Measurements from ENCODE around the gene TMEM80.
A peak's percentile ranks its signal among the peaks of the same experiment; 100 is the strongest.
"Not testable (repeated sequence)": the region's sequence is repeated elsewhere in the genome, so short reads cannot be mapped to it uniquely, and the experiment has no call there.

Gene TMEM80

DNA sequence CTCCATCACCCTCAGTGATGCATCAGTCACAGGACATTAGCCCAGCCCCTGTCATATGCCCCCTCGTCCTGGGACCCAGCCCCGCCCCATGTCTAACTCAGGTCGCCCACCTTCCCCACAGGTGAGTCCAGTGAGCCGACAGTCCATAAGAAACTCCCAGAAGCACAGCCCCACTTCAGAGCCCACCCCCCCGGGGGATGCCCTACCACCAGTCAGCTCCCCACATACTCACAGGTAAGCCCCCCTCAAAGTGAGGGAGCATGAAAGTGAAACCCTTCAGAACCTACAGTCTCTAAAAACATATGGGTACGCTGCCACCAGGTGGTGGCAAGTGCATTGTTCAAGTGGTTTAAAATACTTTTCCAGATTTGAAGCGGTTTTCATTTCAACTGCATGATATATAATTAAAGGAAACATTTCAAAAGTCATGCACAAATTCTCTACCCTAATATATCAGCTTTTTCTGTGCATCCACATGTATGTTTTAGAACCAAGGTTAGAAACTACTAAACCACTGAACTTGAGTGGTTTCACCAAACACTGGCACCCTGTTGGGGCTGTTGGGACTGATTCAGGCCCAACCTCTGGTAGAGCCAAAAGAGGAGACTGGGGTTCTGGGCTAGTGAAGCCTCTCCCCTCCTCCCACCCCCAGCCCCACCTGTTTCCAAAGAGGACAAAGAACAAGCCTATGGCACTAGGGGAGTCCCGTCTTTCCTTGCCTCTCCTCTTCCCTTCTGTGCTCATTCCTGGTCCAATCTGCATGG, 27.7 kb downstream of the TMEM80 start:
- DNase-seq: no peak

DNA sequence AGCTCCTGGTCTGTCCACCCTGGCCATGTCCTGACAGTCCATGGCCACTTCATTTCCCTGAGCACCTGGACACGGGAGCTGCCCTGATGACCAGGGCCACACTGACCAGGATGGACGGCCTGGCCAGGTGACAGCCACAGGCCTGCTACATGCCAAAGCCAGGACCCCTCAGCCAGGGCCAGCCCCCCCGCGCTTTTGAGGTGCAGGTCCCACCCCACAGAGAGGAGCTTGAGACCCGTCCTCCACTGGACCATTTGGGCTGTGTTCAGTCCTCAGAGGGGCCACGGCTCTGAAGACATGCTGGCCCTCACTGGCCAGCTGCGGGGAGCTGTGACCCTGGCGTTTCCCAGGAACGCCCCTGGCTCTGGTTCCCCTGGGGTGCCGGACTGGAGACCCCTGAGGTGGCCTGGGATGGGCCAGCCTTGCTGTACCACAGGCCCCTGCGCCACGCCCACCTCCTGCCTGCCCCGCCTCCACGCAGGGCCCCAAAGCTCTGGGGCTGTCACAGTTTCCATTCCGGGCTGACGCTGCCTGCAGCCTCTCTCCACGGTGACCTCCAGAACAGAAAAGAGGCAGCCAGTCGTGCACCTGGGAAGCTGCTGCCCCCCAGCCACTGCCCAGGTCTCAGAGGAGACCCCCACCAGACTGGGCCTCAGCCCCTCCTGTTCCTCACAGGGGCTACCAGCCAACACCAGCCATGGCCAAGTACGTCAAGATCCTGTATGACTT, 28.6 kb downstream of the TMEM80 start:
- no peak for DNase-seq

DNA sequence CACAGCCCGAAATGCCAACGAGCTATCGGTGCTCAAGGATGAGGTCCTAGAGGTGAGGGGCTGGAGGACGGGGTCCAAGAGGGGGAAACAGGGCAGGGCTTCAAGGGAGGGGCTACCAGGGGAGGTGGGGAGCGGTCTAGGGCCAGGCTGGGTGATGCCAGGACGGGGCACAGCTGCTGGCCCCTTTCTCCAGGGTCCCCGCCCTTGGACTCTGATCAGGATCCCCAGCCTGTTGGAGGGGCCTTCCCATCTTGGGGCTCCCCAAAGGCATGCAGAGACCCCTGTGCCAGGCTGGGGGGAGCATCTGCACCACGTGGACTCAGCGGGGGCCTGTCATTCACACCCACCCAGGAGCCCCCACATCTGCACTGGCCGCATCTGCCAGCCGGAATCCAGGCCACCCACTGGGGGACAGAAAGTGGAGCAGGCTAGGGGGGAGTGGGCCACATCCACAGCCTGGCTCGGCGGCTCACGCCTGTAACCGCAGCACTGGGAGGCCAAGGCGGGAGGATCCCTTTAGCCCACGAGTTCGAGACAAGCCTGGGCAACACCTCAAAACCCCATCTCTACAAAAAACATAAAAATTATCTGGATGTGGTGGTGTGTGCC, 29.3 kb downstream of the TMEM80 start:
- no peak for DNase-seq

DNA sequence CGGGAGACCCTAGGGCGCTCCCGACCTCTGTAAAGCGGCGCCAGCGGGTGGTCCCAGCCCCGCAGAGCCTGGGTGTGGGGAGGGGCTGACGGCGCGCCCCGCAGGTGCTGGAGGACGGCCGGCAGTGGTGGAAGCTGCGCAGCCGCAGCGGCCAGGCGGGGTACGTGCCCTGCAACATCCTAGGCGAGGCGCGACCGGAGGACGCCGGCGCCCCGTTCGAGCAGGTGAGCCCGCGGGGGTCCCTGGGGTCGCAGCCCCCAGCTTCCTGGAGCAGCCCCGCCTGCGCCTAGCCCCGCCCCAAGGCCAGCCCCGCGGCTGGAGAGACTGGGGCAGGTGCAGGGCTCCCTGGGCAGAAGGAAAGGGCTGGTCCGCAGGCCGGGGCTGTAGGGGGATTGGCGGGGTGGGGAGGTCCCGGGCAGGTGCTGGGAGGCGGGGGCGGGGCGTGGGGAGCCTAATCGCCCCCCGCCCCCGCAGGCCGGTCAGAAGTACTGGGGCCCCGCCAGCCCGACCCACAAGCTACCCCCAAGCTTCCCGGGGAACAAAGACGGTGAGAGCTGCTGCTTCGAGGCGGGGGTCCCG, 30.1 kb downstream of the TMEM80 start:
- no peak for DNase-seq

DNA sequence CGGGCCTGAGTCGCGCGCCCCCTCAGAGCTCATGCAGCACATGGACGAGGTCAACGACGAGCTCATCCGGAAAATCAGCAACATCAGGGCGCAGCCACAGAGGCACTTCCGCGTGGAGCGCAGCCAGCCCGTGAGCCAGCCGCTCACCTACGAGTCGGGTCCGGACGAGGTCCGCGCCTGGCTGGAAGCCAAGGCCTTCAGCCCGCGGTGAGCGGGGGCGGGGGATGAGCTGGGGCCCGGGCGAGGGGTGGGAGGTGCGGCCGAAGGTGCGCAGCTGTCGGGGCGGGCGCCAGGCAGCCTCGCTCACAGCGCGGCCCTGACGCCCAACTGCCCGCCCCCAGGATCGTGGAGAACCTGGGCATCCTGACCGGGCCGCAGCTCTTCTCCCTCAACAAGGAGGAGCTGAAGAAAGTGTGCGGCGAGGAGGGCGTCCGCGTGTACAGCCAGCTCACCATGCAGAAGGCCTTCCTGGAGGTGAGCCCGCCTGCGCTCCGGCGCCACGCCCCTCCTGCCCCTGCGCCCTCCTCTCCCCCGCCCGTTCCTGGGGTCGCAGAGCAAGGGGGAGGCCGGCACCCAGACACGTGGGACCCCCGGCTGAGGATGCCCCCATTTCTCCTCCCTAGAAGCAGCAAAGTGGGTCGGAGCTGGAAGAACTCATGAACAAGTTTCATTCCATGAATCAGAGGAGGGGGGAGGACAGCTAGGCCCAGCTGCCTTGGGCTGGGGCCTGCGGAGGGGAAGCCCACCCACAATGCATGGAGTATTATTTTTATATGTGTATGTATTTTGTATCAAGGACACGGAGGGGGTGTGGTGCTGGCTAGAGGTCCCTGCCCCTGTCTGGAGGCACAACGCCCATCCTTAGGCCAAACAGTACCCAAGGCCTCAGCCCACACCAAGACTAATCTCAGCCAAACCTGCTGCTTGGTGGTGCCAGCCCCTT, 30.9 kb downstream of the TMEM80 start:
- no peak for DNase-seq

DNA sequence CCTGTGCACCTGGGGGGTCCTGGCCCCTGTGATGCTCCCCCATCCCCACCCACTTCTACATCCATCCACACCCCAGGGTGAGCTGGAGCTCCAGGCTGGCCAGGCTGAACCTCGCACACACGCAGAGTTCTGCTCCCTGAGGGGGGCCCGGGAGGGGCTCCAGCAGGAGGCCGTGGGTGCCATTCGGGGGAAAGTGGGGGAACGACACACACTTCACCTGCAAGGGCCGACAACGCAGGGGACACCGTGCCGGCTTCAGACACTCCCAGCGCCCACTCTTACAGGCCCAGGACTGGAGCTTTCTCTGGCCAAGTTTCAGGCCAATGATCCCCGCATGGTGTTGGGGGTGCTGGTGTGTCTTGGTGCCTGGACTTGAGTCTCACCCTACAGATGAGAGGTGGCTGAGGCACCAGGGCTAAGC, 31.7 kb downstream of the TMEM80 start:
- no peak for DNase-seq

DNA sequence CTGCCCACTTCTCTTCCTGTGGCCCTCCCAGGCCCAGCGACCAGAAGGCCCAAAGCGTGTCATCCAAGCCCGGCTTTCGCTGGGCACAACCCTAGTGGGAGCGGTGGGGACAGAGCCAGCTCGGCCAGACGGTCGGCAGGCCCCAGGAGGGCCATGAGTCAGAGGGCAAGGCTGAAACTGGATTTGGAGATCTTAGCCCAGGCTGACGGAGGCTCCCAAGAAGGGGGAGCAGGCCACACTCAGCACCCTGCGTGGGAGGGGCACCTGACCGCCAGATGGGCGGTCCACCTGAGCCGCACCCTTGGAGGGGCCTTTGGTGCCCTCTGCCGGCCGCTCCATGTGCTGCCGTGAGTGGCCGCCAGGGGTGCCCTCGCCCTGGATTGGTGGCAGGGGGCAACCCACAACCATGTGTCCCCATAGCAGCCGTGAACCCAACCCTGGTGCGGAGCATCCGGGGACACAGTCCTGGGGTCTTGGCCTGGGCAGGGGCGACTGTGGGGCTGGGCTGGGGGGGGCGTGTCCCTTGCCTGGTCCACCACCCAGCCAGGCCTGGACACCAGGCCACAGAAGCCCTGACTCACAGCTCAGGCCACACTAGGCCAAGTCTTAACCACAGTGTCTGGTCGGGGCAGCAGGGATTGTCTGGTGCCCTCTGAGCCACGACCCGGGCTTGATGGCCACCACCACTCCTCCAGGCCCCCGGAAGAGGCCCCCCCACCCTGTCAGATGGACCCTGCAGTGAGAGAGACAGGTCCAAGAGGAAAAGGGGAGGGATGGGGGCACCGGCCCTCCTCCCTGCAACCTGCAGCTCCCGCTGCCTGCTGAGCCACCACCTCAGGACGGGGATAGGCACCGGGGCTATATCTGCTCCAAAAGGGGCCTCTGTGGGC, 32.5 kb downstream of the TMEM80 start:
- peak; percentile 88 for DNase-seq

DNA sequence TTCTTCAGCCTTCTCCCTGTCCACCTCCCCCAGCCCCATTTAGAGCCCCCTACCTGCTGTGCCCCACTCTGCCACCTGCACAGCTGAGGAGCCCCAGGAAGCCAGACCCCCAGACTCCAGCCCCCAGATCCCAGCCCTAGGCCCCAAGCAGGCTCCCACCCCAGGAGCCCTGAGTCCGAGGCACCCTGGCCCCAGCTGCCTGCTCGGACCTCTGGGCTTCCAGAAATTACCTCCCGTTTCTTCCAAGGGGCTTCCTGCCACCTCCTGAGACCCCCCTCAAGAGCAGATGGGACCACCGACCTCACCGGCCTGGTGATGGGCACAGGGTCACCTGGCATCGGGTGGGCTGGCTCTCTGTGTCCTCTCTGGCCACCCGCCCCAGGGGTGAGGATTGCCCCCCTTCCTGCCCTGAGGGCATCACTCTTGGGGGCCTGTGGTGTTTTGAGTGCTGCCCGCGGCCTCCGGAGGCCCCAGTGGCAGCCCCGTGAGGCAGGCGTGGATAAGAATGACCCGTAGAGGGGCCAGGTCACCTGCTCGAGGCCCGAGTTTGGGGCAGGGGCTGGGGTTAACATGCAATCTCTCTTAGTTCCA, 33.4 kb downstream of the TMEM80 start:
- no peak for DNase-seq

DNA sequence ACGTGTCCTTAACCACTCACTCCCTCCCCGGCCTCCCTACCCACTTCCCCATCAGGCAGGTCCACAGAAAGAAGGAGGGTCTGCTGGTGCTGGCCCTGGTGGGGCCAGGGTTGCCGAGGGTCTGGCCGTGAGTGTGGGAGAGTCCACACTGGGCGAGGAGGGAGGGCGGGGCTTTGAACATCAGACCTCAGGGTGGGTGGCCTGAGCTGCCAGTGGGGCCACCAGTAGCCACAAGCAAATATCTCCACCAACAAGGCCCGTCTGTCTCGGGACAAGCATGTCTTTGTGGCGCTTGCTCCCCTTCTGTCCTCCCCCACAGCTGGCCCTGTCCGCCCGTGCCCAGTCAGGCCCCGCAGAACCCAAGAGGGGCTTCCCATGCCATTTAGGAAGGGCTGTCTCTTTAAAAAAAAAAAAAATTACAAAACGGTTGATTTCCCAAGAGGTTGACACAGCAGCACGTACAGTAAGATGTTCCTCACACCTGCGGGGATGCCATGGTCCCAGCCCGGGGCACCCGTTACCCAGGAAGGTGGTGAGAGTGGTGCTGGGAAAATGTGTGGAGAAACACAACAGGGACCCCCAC, 34.0 kb downstream of the TMEM80 start:
- no peak for DNase-seq

DNA sequence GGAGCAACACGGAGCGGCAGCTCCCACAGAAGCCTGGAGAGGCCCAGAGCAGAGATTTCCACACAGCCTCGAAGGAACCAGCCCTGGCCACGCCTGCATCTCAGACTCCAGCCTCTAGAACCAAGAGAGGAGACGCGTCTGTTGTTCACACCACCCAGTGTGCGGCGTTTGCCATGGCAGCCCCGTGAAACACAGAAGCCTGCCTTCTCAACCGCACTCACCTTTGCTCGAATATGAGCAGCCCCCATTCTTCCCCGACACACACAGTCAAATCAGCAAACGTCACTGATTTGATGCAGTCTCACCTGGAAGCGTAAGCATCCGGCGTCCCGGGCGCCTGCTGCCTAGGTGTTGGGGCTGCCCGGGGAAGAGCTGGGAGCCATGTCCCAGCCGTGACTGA, 37.5 kb downstream of the TMEM80 start:
- no peak for DNase-seq

DNA sequence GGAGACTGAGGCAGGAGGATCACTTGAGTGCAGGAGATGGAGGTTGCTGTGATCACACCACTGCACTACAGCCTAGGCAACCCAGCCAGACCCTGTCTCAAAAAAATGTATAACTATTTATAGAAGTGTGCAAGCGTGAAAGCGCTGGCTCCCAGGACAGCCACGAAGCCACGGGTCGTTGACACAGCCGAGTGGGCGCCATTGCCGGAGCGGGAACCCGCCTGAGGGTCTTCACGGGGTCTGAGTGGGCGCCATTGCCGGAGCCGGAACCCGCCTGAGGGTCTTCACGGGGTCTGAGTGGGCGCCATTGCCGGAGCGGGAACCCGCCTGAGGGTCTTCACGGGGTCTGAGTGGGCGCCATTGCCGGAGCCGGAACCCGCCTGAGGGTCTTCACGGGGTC, 38.9 kb downstream of the TMEM80 start:
- DNase-seq: not testable (repeated sequence)

DNA sequence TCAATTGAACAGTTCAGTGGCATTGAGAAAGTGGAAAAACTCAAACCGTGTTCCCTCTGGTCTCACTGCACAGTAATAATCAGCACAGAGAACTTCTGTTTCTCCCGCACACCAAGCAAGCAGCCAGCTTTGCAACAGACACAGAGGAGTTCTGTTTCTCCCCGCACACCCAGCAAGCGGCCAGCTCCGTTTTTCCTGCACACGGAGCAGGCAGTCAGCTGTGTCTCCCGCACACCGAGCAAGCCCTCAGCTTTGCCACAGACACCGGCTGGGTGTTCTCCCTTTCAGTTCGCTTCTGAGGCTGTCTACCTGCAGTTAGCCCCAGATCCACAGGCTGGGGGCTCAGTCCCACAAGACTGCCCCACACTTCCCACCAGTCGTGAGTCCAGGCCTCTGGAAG, 41.8 kb downstream of the TMEM80 start:
- no peak for DNase-seq

DNA sequence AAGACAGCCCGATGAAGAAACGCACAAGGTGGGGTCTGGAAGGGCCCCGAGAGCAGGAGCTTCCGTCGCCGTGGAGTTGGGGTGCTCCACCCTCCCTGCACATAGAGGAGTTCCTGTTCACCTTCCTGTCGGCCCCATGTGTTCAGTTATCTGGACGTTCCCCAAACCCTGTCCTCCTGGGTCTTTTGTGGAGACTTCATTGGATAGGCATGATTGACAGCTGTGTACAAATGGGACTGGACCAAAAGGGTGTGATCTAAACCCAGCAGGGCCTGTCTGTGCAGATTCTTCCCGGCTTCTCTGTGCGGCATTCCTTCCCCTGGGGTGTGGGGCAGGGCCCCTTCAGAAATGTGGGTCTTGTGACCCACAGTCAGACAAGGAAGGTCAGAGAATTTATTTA, 42.3 kb downstream of the TMEM80 start:
- not testable (repeated sequence) for DNase-seq

DNA sequence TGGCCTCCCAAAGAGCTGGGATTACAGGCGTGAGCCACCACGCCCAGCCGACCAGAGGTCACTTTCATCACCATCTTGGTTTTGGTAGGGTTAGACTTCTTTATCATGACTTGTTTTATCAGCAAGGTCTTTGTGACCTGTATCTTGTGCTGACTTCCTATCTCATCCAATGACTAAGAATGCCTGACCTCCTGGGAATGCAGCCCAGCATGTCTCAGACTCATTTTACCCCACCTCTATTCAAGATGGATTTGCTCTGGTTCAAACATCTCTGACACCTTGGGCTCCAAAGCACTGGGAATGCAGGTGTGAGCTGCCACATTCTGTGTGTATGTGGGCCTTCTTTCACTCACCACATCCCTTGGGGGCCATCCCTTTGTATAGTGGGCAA, 46.5 kb downstream of the TMEM80 start:
- no peak for DNase-seq

DNA sequence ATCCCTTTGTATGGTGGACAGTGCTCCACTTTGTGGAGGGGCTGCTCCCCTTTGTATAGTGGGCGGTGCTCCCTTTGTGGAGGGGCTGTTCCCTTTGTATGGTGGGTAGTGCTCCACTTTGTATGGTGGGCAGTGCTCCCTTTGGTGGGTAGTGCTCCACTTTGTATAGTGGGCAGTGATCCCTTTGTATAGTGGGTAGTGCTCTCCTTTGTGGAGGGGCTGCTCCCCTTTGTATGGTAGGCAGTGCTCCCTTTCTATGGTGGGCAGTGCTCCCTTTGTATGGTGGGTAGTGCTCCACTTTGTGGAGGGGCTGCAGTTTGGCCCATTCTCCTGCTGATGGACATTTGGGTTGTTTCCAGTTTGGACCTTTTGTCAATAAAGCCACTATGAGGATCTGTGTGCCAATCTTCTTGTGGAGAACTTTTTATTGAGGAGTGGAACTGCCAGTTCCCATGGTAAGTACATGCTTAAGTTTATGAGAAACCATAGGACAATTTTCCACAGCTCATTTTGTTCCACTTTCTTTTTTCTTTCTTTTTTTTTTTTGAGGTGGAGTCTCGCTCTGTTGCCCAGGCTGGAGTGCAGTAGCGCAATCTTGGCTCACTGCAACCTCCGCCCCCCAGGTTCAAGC, 47.1 kb downstream of the TMEM80 start:
- DNase-seq: no peak

DNA sequence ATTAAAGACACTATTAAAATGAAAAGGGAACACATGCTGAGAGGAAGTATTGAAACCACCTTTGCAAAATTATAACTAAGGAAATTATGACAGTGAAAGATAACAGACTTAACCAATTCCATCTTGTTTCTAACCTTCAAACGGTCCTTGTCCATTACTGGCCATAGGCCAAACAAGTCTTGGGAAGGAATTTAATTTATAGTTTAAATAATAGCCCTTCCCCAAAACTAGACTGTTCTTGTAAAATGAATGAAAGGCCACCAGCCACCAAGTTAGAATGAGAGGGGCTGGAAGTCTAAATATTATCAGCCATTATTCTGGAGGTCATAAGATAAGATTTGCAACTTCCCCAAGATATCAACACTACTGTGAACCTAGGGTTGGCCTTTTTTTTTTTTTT, 49.8 kb downstream of the TMEM80 start:
- no peak for DNase-seq

DNA sequence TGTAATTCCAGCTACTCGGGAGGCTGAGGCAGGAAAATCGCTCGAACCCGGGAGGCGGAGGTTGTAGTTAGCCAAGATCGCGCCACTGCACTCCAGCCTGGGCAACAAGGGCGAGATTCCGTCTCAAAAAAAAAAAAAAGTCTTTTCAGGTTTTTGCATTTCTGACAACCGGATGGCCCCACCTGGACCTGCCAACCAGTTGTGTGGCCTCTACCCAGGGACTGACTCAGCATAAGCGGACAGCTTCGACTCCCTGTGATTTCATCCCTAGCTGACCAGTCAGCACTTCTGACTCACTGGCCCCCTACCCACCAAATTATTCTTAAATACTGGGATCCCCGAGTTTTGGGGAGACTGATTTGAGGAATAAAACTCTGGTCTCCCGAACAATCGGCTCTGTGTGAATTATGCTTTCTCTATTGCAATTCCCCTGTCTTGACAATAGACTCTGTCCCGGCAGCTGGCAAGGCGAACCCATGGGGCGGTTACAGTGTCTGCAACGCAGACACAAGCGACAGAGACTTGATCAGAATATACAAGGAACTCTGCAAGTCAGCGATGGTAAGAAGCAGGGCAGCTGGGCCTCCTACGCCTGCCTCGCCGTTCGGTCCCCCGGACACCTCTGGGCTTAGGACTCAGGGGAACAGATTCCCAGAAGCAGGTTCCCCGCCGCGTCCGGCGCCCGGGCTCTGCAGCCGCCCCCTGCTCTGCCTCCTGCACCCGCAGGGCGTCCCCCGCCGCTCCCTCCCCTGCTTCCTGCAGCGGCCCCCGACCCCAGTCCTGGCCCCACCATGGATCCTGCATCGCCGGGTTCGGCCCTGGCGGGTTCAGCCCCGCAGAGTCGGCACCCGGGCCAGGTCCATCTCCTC, 50.9 kb downstream of the TMEM80 start:
- DNase-seq: no peak

DNA sequence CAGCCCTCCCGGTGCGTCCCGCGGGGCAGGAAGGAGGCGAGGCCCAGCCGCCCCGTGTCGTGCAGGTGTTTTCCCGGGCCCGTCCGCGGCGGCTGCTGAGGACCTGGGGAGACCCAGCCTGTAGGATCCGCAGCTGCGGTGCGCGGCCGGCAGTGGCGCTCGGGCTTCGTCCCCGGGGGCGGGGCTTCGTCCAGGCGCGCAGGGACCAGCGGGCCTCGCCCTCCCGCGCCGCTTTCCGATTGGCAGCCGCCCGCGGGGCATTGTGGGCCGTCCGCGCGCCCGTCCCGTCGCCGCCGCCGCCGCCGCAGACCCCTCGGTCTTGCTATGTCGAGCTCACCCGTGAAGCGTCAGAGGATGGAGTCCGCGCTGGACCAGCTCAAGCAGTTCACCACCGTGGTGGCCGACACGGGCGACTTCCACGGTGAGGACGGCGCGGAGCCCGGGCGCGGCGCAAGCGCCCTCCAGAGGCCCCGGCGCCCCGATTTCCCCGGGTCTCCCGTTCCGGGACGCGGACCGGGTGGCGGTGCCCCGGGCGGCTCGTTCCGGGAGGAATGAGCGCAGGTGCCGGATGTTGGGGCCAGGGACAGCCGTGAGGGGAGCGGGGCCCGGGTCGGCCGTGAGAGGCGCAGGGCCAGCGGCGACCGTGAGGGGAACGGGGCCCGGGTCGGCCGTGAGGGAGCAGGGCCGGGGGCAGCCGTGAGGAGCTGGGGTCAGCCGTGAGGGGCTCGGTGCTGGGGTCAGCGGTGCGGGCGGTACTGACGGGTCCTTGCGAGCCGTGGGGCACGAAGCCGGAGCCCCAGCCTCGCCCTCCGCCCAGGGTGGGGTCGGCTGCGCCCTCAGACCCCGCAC, 51.8 kb downstream of the TMEM80 start, which contains the start of gene TALDO1:
Gene TALDO1, plus strand, starts transcription at position 307 of the 849 bp plus-strand sequence. Its CDS starts 18 bp downstream, at position 325.
- peak; percentile 77 for DNase-seq

Measured in T1000 (cell line).